NCI-H1417 (cell line): ENCODE data around the gene FBRSL1.
A peak's percentile ranks its signal among the peaks of the same experiment; 100 is the strongest.

Experiments used
- DNase-seq, 3 experiments: peaks; one replicate each; lab custom pipeline; 2025; lab: John Stamatoyannopoulos, UW

Gene FBRSL1

GRCh38 chr12:132558042-132558856 is 68.3 kb downstream of the FBRSL1 start:
- peak in 1 of 3 experiments; percentile 16 for DNase-seq

- no peak for DNase-seq
Measured at GRCh38 chr12:132558861-132559623, 69.1 kb downstream of the FBRSL1 start.

GRCh38 chr12:132559652-132560363 is 69.9 kb downstream of the FBRSL1 start:
- peak; percentile 77 to 81 (median 79) for DNase-seq

- DNase-seq: peak in 2 of 3 experiments; percentile 42 to 76
Measured at GRCh38 chr12:132560364-132560613, 70.3 kb downstream of the FBRSL1 start.

GRCh38 chr12:132560614-132561426 is 70.9 kb downstream of the FBRSL1 start:
- DNase-seq: peak; percentile 89 to 90 (median 90)
